ENCODE results near the gene STX8.

The STX8 gene

DNA sequence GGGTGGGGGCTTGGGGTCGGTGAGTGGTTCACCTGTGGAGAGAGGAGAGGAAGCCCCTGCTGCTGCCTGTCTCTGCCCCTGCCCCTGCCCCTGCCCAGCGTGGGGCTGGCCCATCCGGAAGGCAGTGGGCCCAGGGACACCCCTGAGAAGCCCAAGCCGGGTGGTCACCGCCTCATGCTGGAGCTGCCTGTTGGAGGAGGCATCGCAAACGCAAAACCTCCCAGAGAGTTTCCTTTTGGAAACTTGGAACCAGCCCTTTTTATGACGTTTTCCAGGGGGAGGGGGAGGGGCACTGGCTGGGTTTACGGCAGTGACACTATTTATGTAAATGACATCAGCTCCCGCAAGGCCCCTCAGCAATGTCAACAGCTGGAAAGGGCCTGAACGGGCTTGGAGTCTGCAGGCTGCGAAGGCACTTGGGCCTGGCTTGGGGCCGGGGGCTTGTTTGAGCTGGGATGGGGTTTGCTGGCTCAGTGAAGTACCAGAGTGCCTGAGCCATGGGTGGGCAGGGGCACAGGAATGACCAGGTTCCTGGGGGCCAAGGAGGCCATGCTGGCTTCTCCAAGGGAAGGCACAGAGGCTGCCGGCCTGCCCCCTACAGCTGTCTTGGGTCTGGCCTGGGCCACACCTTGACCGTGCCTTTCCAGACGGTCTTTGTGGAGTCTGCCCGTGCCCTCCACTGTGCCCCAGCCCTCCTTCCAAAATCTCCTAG lies 334.8 kb downstream of the STX8 start:
- peak in 1 of 2 experiments; percentile 36 for DNase-seq (ENCODE audit: low read depth in 2 of 2)

DNA sequence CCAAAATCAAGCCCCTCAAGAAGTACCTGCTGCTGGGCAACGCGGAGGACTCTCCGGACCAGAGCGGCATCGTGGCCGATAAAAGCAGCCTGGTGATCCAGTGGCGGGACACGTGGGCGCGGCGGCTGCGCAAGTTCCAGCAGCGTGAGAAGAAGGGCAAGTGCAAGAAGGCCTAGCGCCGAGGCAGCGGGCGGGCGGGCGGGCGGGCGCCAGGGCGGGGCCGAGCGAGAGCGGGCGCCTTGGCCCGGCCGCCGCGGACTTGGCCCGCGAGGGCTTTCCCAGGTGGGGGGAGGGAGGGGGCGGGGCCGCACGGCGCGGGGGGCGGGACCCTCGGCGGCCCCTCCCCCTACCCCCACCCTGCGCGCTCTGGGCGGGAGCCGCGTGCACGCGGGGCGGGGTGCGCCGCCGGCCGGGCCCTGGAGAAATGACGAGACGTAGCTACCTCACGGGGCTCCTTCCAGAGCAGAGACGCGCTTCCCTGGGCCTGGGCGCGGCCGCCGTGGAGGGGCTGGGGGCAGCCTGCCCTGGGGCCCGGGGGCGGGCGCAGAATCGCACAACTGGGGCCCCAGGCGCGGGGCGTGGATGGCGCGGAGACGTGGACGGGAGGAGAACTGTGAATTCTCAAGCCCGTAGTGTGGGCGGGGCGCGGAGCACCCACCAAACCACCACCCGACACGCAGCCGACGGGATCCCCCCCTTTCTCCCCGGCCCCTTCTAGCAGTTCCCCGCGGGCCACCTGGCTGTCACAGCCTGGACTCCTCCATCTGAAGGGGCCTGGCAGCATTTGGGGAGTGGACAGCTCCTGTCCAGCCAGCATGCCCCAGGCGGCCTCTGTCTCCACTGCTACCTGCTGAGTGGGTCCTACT lies 335.6 kb downstream of the STX8 start:
- peak in 1 of 2 experiments; percentile 35 for DNase-seq (ENCODE audit: low read depth in 2 of 2)

DNA sequence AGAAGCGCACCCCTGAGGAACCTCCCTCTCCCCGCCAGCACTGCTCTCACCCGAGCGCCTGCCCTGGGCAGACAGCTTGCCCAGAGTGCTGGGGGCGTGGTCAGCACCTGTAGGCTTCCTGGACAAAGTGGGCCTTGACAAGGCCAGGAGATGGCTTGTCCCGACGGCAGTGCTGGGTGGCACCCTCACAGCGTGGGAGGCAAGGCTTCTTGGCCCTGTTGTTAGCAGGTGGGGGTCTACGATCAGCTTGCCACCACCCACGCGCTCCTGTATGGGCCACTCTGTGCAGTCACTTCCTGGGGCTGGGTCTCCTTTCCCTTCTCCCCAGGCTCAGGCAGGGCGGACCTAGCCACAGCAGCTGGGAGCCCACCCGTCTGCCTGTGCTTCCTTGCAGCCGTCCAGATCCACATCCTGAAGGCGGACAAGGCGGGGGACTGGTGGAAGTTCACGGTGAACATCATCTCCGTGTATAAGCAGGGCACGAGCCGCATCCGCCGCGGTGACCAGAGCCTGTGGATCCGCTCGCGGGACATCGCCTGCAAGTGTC lies 336.3 kb downstream of the STX8 start:
- no peak for DNase-seq (ENCODE audit: low read depth in 2 of 2)

DNA sequence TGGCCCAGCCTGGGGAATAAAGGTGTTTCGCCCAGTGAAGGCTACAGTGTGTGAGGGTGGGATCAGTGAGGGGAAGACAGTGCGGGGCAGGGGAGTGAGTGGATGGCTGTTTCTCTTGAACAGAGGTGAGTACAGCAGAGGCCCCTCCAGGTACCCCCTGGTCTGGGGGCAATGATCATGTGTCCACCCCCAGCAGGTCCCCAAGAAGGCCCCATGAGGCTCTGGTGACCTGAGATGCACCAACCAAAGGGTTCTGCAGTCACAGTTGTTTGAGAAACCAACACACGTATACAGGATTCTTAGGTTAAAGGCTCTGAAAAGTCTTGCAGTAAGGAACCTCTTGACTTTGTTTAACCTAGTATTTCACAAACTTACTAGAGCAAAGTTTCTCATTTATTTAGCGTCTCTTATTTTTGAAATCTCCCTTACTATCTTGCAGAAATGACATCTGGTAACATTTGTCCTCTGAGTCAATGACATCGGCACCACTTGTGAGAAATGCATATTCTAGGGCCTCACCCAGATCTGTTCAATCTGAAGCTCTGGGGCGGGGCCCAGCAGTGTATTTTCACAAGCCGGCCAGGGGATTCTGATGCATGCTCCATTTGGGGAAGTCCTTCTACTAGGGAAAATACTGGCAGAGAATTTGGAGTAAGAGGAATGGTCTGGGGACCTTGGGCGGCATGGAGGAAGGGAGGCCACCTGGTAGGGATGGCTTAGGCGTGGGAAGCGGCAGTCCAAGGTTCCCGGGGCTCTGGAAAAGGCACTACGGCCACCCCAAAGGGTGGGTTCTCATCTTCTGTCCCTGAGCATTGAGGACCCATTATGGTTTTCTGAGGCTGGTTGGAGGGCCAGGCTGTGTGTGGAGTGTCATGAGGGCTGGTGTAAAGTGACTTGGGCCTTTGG lies 337.0 kb downstream of the STX8 start:
- no peak for DNase-seq (ENCODE audit: low read depth in 2 of 2)

DNA sequence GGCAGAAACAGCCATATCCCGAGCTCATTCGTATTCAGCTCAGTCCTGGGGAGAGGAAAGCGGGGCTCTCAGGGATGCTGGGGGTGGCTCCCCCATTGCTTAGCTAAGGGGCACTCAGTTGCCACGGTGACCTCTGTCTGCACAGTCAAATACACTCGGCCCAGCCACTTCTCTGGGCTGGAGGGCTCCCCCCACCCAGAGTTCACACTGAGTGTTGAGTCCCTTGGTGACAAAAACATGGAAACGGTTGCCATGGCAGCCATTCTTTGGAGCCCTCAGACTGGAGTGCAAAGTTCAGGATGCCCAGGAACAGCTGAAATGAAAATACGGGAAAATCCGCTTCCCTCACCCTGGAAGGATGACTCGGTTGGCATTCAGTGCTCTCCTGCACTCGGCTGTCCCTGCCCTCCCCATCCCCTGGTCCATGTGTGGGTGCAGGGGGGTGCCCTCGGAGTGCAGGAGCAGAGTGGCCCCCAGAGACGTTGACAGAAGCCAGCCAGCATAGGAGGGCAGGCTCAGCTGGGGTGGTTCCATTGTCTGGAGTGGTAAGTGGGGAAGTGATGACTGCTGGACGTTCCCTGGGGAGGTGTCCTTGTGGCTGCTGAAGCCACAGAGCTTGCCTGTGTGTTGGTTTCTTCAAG lies 337.8 kb downstream of the STX8 start:
- no peak for DNase-seq (ENCODE audit: low read depth in 2 of 2)

DNA sequence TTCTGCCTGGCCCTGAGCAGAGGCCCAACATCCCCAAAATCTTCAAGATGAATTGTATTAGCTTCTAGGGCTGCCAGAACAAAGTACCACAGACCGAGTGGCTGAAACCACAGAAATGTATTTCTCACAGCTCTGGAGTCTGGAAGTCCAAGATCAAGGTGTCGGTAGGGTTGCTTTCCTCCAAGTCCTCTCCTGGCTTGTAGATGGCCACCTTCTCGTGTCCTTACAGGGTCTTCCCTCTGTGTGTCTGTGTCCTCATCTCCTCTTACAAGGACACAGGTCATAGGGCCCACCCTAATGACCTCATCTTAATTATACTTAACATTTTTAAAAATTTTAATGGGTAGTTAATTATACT lies 338.6 kb downstream of the STX8 start:
- no peak for DNase-seq (ENCODE audit: low read depth in 2 of 2)

DNA sequence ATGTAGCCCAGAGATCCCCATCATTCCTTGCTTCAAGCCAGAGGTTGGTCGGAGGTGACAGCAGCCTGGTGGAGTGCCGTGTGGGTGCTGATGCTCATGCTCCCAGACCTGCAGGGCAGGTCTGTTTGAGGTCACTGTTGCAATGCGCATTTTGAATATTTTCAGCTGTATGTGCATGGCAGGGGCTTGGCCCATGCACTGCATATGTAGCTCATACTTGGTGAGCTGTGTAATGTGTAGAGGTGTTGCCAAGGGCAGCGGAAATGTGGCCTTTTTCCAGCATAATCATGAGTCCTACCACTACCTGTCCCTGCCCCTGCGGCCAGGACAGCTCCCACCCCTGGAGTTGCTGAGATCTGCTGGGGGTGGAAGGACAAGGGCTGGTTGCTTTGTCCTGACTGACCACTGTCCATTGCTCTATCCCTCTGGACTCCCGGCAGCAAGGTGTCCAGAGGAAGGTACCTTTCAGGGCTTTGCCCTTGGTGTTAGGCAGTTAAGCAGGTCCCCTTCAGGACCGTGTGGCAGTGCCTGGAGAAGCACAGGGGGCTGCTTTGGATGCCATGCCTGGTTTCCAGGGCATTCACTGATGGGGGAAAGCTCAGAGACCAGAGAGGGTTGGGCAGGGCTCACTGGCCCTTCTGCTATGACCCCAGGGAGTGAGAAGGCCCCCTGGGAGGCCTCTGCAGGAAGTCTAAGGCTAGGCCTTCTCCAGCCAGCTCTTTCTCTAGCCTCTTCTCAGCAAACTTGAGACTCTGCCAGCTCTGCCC lies 339.2 kb downstream of the STX8 start:
- no peak for DNase-seq (ENCODE audit: low read depth in 2 of 2)

DNA sequence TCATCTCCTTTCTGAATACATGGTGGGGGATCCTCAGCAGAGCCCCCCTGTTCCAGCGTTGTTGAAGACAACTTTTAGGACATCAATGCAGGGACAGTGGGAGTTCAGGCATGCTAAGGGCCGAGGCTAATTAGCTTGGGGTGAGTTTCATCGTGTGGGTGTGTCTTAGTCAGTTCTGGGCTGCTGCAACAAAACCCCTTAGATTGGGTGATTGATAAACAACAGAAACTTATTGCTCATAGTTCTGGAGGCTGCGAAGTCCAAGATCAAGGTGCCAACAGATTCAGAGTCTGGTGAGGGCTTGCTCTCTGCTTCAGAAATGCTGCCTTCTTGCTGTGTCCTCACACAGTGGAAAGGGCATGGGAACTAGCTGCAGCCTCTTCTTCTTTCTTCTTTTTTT lies 340.3 kb downstream of the STX8 start:
- no peak for DNase-seq (ENCODE audit: low read depth in 2 of 2)

DNA sequence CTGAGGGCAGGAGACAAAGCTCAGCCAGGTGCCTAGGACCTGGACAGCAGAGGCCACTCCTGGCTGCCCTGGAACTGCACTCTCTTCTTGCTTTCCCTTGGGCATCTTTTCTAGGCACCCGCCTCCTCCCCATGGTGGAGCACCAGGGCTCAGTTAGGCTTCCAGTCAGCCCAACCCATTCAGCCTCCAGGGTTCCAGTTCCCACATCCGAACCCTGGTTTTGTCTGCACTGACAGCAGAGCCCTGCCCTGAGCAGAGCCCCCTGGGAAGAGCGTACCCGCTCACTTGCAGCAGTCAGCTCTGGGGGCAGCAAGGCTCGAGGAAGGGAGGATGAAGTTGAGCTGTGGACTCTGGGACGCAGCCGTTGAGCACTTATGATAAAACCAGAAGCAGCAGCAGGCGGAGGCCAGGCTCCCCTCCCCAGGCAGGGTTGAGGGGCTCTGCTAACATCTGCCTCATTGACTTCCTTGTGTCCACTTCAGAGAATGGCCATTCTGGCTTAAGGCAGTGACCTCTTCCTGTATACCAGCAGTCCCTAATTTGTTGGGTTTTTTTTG lies 341.2 kb downstream of the STX8 start:
- DNase-seq (ENCODE audit: low read depth in 2 of 2), result no peak

DNA sequence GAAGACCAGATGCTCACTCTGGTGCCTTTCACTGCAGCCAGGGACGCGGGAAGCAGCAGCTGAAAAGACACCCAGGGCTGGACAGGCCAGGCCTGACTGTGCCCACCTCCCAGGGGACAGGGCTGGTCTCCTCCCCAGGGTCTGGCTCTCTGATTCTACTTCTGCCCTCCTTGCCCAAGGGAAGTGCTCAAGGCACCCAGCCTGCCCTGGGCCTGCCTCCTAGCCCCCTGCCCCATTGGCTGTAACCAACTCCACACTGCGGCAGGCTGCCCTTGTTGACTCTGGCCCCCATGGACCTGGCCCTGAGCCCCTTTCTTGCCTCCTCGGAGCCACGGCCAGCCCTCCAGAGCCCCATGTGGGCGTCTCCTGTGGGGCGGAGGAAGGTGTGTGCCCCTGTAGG lies 341.9 kb downstream of the STX8 start:
- DNase-seq (ENCODE audit: low read depth in 2 of 2), result no peak

DNA sequence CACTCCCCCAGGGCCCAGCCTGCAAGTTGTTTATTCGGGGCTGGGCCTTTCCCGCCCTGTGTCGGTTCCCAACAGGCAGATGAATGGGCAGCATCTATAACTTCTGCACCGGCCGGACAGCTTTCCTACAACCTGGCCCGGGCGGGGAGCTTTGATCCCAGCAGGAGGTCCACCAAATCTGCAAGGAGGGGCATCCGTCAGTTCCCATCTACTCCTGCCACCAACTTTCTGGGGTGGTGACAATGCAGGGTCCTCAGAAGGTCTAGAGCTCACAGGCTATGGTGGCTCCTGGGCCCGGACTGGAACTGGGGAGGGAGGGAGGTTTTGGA lies 342.4 kb downstream of the STX8 start:
- DNase-seq (ENCODE audit: low read depth in 2 of 2), result no peak

DNA sequence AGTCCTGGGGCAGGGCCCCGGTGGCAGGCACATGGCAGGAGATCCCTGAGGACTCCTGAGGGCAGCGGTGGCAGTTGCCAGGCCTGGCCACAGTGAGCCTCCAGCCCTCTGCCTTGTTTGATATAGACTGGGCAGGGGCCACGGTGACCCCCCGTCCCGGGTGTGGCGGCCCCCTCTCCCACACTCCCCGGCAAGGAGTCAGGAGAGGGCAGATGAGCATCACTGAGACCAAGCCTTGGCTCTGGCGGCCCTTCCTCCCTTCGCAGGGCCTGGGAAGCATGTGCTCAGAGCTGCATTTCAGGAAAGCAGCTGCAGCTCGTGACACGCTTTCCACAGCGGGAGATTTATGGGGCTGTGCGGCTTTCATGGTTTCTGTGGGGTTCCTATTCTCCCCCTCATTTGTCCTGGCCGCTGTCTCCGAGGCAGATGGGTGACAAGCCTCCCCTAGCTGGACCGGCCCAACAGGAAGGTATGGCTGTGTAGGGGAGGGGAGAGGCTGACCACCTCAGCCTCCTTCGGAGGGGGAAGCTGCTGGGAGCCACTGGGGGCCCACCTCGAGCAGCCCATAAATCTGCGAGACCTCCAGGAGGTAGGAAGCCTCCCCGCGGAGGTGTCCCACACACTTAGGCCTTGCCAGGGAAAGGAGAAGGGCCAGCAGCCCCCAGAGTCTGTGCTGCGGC lies 342.9 kb downstream of the STX8 start:
- peak in 1 of 2 experiments; percentile 43 for DNase-seq (ENCODE audit: low read depth in 2 of 2)

DNA sequence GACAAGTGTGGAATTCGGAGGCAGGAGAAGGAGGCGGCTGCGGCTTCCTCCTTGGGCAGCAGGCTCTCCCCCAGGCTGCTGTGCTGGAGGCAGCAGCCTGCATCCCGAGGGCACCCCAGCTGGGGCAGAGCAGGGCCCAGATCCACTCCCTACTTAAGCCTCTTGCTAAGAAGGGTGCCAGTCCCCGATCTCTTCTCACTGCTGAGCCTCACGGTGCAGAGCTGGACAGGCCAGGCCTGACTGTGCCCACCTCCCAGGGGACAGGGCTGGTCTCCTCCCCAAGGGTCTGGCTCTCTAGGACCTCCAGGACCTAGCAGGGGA lies 343.5 kb downstream of the STX8 start:
- no peak for DNase-seq (ENCODE audit: low read depth in 2 of 2)

DNA sequence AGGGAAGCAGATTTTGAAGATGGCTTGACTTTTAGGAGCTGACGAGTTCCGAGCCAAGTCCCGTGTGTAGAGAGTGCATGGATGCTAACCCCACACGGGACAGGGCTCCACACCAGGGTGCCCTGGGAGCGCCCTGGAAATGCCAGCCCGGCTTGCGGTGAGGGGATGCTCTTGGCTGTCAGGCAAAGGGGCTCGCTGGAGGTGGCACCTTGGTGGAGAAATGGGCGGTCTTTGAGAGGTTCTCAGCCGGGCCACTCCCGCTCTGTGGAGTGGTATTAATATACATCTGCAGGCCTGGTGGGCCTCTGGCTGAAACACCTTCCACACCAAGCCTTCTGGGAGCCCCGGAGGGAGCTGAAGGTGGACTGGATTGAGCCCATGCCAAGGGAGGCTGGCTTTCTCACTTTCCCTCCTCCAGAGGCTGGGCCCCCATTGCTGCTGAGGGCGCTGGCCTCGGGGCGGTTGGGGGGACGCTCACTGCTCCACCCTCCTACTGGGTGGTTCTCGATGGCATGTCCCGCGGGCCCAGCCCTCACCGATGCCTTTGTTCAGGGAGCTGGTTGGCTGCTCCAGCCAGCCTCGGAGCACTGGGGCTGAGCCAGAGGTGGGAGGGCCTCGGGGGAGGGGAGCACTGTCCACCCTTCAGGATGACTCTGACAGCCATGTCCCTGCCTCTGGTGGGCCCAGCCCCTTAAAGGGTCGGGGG lies 344.0 kb downstream of the STX8 start:
- no peak for DNase-seq (ENCODE audit: low read depth in 2 of 2)

DNA sequence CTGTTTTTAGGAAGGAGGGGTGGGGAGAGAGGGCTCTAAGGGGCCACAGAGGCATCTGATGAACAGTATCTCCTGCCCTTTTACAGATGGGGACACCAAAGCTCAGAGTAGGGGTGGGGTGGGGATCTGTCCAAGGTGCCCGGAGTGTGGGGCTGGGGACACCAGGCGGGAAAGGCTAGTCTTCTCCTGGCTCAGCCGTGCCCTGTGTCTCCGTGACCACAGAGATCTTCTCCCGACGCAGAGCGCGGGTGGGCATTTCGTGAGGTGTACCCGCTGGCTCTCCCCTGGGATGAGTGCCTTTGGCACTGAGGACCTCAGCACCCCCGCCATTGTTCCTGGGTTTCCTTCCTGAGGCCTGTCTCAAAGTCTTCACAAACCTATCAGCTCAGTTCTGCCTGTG lies 344.8 kb downstream of the STX8 start:
- DNase-seq (ENCODE audit: low read depth in 2 of 2), result no peak

DNA sequence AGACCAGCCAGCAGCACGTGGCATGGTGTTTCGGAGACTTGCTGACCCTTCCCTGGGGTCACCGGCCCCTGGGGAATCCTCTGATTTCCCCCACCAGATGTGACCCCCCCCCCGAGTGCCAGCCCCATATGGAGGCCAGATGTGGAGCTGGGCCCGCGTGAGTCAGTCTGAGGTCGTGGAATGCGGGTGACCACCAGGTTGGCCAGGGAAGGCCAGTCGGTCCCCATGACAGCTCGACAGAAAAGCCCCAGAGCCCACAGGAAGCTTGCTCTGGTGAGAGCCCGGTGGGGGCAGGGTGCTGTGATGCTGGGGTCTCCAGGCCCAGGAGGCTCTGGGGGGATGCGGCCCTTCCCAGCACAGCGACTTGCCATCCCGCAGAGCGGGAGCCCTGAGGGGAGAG lies 345.3 kb downstream of the STX8 start:
- peak in 1 of 2 experiments; percentile 25 for DNase-seq (ENCODE audit: low read depth in 2 of 2)

DNA sequence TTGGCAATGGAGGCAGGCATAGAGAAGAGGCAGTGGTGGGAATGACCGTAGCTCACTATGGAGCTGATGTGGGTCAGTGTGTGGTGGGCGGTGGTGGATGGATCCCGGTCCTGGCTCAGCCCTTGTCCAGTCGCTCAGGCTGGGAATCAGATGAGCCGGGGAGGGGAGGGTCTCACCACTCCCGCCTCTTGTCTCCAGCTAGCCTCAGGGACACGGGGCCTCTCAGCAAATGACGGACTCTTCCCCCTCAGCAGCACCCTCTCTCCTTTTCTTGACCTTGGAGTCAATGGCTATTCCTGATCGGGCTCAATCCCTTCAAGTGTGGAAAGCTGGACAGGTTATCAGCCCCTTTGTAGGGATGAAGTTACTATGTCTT lies 345.8 kb downstream of the STX8 start:
- DNase-seq (ENCODE audit: low read depth in 2 of 2), result no peak

DNA sequence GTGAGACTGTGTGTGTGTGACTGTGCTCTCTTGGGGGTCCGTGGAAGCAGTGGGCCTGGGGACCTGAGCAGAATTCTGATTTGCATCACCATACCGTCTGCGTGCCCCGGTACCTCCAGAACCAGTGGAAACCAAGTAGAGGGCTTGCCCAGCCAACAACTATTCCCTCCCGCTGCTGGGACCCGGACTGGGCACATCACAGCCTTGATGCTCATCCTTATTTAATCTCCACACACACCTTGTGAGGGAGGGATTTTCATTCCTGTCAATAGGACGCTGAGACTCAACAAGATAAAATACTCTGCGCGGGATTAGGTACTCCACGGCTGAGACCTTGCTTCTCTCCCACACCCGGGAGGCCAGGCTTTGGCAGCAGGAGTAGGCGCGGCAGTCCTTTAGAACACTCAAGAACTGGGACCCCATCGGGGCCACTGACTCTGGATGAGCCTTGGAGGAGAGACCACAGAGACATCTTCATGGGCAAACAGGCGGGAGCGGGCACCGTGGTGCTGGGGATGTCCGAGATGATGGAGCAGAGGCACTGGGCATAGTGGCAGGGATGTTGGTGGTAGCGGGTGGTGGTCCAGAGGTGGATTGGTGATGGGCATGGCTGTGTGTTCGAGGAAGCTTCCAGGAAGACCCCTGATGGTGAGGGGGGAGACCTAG lies 346.3 kb downstream of the STX8 start:
- no peak for DNase-seq (ENCODE audit: low read depth in 2 of 2)

All from fibroblast of skin of left quadriceps (primary cell).